NCI-H69 (cell line): Measurements from ENCODE around the gene KCTD16.
A peak's percentile ranks its signal among the peaks of the same experiment; 100 is the strongest.

Experiments
- DNase-seq: peaks from one replicate; lab custom pipeline; 2025; lab: John Stamatoyannopoulos, UW

The KCTD16 gene

GRCh38 chr5:144289277-144289676, 118.6 kb downstream of the KCTD16 start:
- DNase-seq, result peak; percentile 92

GRCh38 chr5:144292029-144292428, 121.4 kb downstream of the KCTD16 start:
- peak; percentile 46 for DNase-seq

- DNase-seq, result peak; percentile 48
Measured at GRCh38 chr5:144295284-144295683, 124.6 kb downstream of the KCTD16 start.

- no peak for DNase-seq
Measured at GRCh38 chr5:144297081-144297480, 126.4 kb downstream of the KCTD16 start.

- DNase-seq, result no peak
Measured at GRCh38 chr5:144298658-144299057, 128.0 kb downstream of the KCTD16 start.

- peak; percentile 50 for DNase-seq
Measured at GRCh38 chr5:144304688-144305087, 134.0 kb downstream of the KCTD16 start.

- peak; percentile 94 for DNase-seq
Measured at GRCh38 chr5:144307736-144308135, 137.1 kb downstream of the KCTD16 start.

- DNase-seq, result peak; percentile 95
Measured at GRCh38 chr5:144308174-144308573, 137.5 kb downstream of the KCTD16 start.

- peak; percentile 97 for DNase-seq
Measured at GRCh38 chr5:144308906-144309670, 138.4 kb downstream of the KCTD16 start.

- DNase-seq, result peak; percentile 91
Measured at GRCh38 chr5:144310621-144311020, 139.9 kb downstream of the KCTD16 start.

GRCh38 chr5:144313147-144313726, 142.6 kb downstream of the KCTD16 start:
- DNase-seq, result peak; percentile 87

GRCh38 chr5:144315026-144315425, 144.4 kb downstream of the KCTD16 start:
- peak; percentile 76 for DNase-seq

GRCh38 chr5:144315994-144316634, 145.4 kb downstream of the KCTD16 start:
- DNase-seq, result peak; percentile 94

- no peak for DNase-seq
Measured at GRCh38 chr5:144318011-144318410, 147.3 kb downstream of the KCTD16 start.

GRCh38 chr5:144318460-144318859, 147.8 kb downstream of the KCTD16 start:
- no peak for DNase-seq

- no peak for DNase-seq
Measured at GRCh38 chr5:144323181-144323580, 152.5 kb downstream of the KCTD16 start.

GRCh38 chr5:144325532-144325931, 154.9 kb downstream of the KCTD16 start:
- DNase-seq, result no peak

- DNase-seq, result peak; percentile 94
Measured at GRCh38 chr5:144328494-144328893, 157.8 kb downstream of the KCTD16 start.

- DNase-seq, result peak; percentile 91
Measured at GRCh38 chr5:144328980-144329379, 158.3 kb downstream of the KCTD16 start.

GRCh38 chr5:144329681-144330080, 159.0 kb downstream of the KCTD16 start:
- no peak for DNase-seq

- no peak for DNase-seq
Measured at GRCh38 chr5:144331361-144331760, 160.7 kb downstream of the KCTD16 start.

- peak; percentile 89 for DNase-seq
Measured at GRCh38 chr5:144332265-144332664, 161.6 kb downstream of the KCTD16 start.

GRCh38 chr5:144333336-144333920, 162.8 kb downstream of the KCTD16 start:
- peak; percentile 98 for DNase-seq
